Measurements from ENCODE around the gene GSK3B. TPM values are rescaled to one million over a fixed set of nuclear protein-coding genes. Genes with fewer than 3 reads are reported as not detected.

The GSK3B gene
- polyA plus RNA-seq, 1 experiment: 43.4 TPM

DNA sequence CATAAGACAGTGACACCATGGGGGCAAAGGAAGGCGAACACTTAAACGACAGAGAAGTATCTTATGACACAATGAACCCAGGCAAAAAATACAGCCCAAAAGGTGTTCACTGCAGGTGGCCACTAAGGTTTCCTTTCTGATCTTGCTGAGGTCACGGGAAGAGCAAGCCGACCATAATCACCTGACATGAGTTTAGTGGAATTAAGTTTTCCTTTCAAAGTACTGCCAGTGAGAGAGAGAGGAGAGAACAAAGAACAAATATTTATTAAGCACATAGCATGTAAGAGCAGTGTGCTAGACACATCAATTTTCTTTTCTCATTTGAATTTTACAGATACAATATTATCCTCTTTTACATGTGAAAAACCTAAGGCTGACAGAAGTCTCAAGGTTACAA, 210.1 kb downstream of the GSK3B start:
- Histone ChIP-seq H3K9me3 (ENCODE audit: control insufficient read depth, insufficient read depth, low read length) (peaks cover 5% of the 10 kb centered on the region; the same call in 1 of the 2 replicates), H3K4me3 (ENCODE audit: low read depth, low read length) (no peak overlapping the region), H3K27me3 (ENCODE audit: control insufficient read depth, insufficient read depth, low read length) (no peaks in the 10 kb centered on the region), H3K27ac (ENCODE audit: low read depth, low read length) (no peak overlapping the region)
- ChIA-PET CTCF (interaction anchor here (0.6 to 1.4 kb wide), 2 partner anchors 8 to 38 kb away, joined by 3 to 6 read pairs; no protein-coding TSS in a partner anchor), POLR2A (no interaction called here)
- DNase-seq (ENCODE audit: low read depth, low spot score): no peak
- TF ChIP-seq, protein P1, sequence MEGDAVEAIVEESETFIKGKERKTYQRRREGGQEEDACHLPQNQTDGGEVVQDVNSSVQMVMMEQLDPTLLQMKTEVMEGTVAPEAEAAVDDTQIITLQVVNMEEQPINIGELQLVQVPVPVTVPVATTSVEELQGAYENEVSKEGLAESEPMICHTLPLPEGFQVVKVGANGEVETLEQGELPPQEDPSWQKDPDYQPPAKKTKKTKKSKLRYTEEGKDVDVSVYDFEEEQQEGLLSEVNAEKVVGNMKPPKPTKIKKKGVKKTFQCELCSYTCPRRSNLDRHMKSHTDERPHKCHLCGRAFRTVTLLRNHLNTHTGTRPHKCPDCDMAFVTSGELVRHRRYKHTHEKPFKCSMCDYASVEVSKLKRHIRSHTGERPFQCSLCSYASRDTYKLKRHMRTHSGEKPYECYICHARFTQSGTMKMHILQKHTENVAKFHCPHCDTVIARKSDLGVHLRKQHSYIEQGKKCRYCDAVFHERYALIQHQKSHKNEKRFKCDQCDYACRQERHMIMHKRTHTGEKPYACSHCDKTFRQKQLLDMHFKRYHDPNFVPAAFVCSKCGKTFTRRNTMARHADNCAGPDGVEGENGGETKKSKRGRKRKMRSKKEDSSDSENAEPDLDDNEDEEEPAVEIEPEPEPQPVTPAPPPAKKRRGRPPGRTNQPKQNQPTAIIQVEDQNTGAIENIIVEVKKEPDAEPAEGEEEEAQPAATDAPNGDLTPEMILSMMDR (IDR thresholded peaks at IDR 0.05; ENCODE audit: low read depth, low read length): no peak

GRCh38 chr3:119883461-119884160, 210.6 kb downstream of the GSK3B start:
- DNase-seq (ENCODE audit: low read depth, low spot score): no peak
- H3K27ac ChIP-seq (ENCODE audit: low read depth, low read length): no peak overlapping the region
- peaks cover under 1% of the 10 kb centered on the region; the same call in 1 of the 2 replicates for H3K9me3 ChIP-seq (ENCODE audit: control insufficient read depth, insufficient read depth, low read length)
- CTCF ChIA-PET: interaction anchor here (0.6 to 1.4 kb wide), 2 partner anchors 8 to 37 kb away, joined by 3 to 6 read pairs; no protein-coding TSS in a partner anchor
- TF ChIP-seq, protein P1 (IDR thresholded peaks at IDR 0.05; ENCODE audit: low read depth, low read length): no peak
- H3K4me3 ChIP-seq (ENCODE audit: low read depth, low read length): no peak overlapping the region
- POLR2A ChIA-PET: no interaction called here
- no peaks in the 10 kb centered on the region for H3K27me3 ChIP-seq (ENCODE audit: control insufficient read depth, insufficient read depth, low read length)

DNA sequence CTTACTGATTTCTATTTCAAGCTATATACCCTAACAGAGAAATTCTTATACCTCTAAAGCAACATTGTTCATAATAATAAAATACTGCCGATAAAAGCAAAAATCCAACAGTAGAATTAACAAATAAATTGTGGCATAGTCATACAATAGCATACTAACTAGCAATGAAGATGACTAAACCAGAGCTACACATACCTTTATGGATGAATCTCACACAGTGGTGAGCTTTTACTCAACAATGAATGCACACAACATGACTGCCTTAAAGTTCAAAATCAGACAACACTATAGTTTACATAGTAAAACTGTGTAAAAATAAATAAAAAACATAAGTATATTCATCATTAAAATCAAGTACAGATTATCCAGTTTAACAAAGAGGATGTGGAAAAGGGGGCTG, 213.3 kb downstream of the GSK3B start:
- POLR2A ChIA-PET: no interaction called here
- TF ChIP-seq, protein P1 (IDR thresholded peaks at IDR 0.05; ENCODE audit: low read depth, low read length): no peak
- no peak for DNase-seq (ENCODE audit: low read depth, low spot score)
- Histone ChIP-seq H3K9me3 (ENCODE audit: control insufficient read depth, insufficient read depth, low read length) (no peaks in the 10 kb centered on the region), H3K27me3 (ENCODE audit: control insufficient read depth, insufficient read depth, low read length) (no peaks in the 10 kb centered on the region), H3K4me3 (ENCODE audit: low read depth, low read length) (no peak overlapping the region), H3K27ac (ENCODE audit: low read depth, low read length) (no peak overlapping the region)
- CTCF ChIA-PET: interaction anchor here (2.1 kb wide), 1 partner anchor 11 kb away, joined by 13 read pairs; no protein-coding TSS in a partner anchor

DNA sequence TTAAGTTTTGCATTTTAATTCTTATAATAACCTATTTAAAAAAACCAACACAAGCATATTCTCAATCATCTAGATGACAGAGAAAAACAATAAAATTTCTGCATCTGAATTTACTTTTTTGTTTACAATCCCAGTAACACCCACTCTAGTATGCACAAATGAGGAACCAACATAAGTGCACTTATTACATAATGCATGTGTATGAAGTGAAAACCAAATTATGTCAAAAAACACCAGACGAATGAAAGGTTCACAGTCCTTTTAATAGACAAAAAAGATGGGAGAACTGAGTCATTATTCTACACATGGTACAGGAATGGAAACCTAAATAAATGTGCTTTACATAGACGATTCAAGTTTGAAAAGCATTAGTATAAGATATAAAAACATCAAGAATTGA, 220.6 kb downstream of the GSK3B start:
- no peak overlapping the region for H3K4me3 ChIP-seq (ENCODE audit: low read depth, low read length)
- TF ChIP-seq, protein P1 (IDR thresholded peaks at IDR 0.05; ENCODE audit: low read depth, low read length): no peak
- no peak for DNase-seq (ENCODE audit: low read depth, low spot score)
- no peaks in the 10 kb centered on the region for H3K27me3 ChIP-seq (ENCODE audit: control insufficient read depth, insufficient read depth, low read length)
- ChIA-PET POLR2A (no interaction called here), CTCF (no interaction called here)
- no peak overlapping the region for H3K27ac ChIP-seq (ENCODE audit: low read depth, low read length)
- no peaks in the 10 kb centered on the region for H3K9me3 ChIP-seq (ENCODE audit: control insufficient read depth, insufficient read depth, low read length)

- Histone ChIP-seq H3K4me3 (ENCODE audit: low read depth, low read length) (no peak overlapping the region), H3K27ac (ENCODE audit: low read depth, low read length) (no peak overlapping the region), H3K9me3 (ENCODE audit: control insufficient read depth, insufficient read depth, low read length) (no peaks in the 10 kb centered on the region), H3K27me3 (ENCODE audit: control insufficient read depth, insufficient read depth, low read length) (no peaks in the 10 kb centered on the region)
- DNase-seq (ENCODE audit: low read depth, low spot score): no peak
- TF ChIP-seq, protein P1 (IDR thresholded peaks at IDR 0.05; ENCODE audit: low read depth, low read length): no peak
- ChIA-PET POLR2A (no interaction called here), CTCF (no interaction called here)
Observed at GRCh38 chr3:119872773-119873172, 221.5 kb downstream of the GSK3B start.

Data from AG04450 (cell line).